ENCODE results near the gene NSF. TPM values are rescaled to one million over a fixed set of nuclear protein-coding genes. Genes with fewer than 3 reads are reported as not detected.
A peak's percentile ranks its signal among the peaks of the same experiment; 100 is the strongest.
"Not testable (repeated sequence)": the region's sequence is repeated elsewhere in the genome, so short reads cannot be mapped to it uniquely, and the experiment has no call there.

Gene NSF
- total RNA-seq, 2 experiments from 2014 or later, result 35.3 to 42.5 TPM

GRCh38 chr17:46641861-46642656, 51.6 kb downstream of the NSF start:
- H3K4me1 ChIP-seq (ENCODE audit: insufficient read depth, low read length, poor library complexity, severe bottlenecking); H2AFZ ChIP-seq (ENCODE audit: low read length); H4K20me1 ChIP-seq (ENCODE audit: insufficient read depth, low read length); H3K9me2 ChIP-seq (ENCODE audit: insufficient read depth, low read length); BruUV-seq (replicated peaks); H3K4me3 ChIP-seq (ENCODE audit: low read depth, low read length, poor library complexity, severe bottlenecking); CTCF ChIA-PET (ENCODE audit: unreplicated experiment); H3K4me2 ChIP-seq (ENCODE audit: low read length); intact Hi-C loops (cut with micrococcal nuclease; ENCODE audit: unreplicated experiment); H3K27ac ChIP-seq (ENCODE audit: low read depth, low read length, poor library complexity, severe bottlenecking); H3K9me3 ChIP-seq (ENCODE audit: low read length); POLR2A ChIA-PET; H3K36me3 ChIP-seq (ENCODE audit: insufficient read depth, low read length); H3K79me2 ChIP-seq (ENCODE audit: insufficient read depth, low read depth, low read length); DNase-seq (ENCODE audit: low spot score): not testable (repeated sequence)
- TF ChIP-seq CTCF (conservative IDR thresholded peaks at IDR 0.05; ENCODE audit: low read length), result peak; percentile 30; the same call in 1 of the 2 replicates

- H3K9me2 ChIP-seq (ENCODE audit: insufficient read depth, low read length); intact Hi-C loops (cut with micrococcal nuclease; ENCODE audit: unreplicated experiment): not testable (repeated sequence)
Observed at GRCh38 chr17:46647251-46647650, 56.8 kb downstream of the NSF start.

GRCh38 chr17:46647688-46648278, 57.3 kb downstream of the NSF start:
- H3K27ac ChIP-seq (ENCODE audit: low read depth, low read length, poor library complexity, severe bottlenecking); H3K4me2 ChIP-seq (ENCODE audit: low read length); H3K9me2 ChIP-seq (ENCODE audit: insufficient read depth, low read length); DNase-seq (ENCODE audit: low spot score); intact Hi-C loops (cut with micrococcal nuclease; ENCODE audit: unreplicated experiment); H3K4me1 ChIP-seq (ENCODE audit: insufficient read depth, low read length, poor library complexity, severe bottlenecking); H3K9me3 ChIP-seq (ENCODE audit: low read length); CTCF ChIA-PET (ENCODE audit: unreplicated experiment); H3K79me2 ChIP-seq (ENCODE audit: insufficient read depth, low read depth, low read length); H3K36me3 ChIP-seq (ENCODE audit: insufficient read depth, low read length); H4K20me1 ChIP-seq (ENCODE audit: insufficient read depth, low read length); POLR2A ChIA-PET; BruUV-seq (replicated peaks); H2AFZ ChIP-seq (ENCODE audit: low read length); H3K4me3 ChIP-seq (ENCODE audit: low read depth, low read length, poor library complexity, severe bottlenecking): not testable (repeated sequence)

More at GRCh38 chr17:46647251-46647650, 56.8 kb downstream of the NSF start:
- BruUV-seq (replicated peaks); CTCF ChIA-PET (ENCODE audit: unreplicated experiment); H3K79me2 ChIP-seq (ENCODE audit: insufficient read depth, low read depth, low read length); H3K4me2 ChIP-seq (ENCODE audit: low read length); H2AFZ ChIP-seq (ENCODE audit: low read length); POLR2A ChIA-PET; H4K20me1 ChIP-seq (ENCODE audit: insufficient read depth, low read length); H3K27ac ChIP-seq (ENCODE audit: low read depth, low read length, poor library complexity, severe bottlenecking); H3K9me3 ChIP-seq (ENCODE audit: low read length); H3K4me1 ChIP-seq (ENCODE audit: insufficient read depth, low read length, poor library complexity, severe bottlenecking); H3K4me3 ChIP-seq (ENCODE audit: low read depth, low read length, poor library complexity, severe bottlenecking); DNase-seq (ENCODE audit: low spot score); H3K36me3 ChIP-seq (ENCODE audit: insufficient read depth, low read length): not testable (repeated sequence)

GRCh38 chr17:46649246-46649645, 58.8 kb downstream of the NSF start:
- H4K20me1 ChIP-seq (ENCODE audit: insufficient read depth, low read length); H3K79me2 ChIP-seq (ENCODE audit: insufficient read depth, low read depth, low read length); H3K9me3 ChIP-seq (ENCODE audit: low read length); intact Hi-C loops (cut with micrococcal nuclease; ENCODE audit: unreplicated experiment); H3K4me3 ChIP-seq (ENCODE audit: low read depth, low read length, poor library complexity, severe bottlenecking); CTCF ChIA-PET (ENCODE audit: unreplicated experiment); H3K9me2 ChIP-seq (ENCODE audit: insufficient read depth, low read length); BruUV-seq (replicated peaks); DNase-seq (ENCODE audit: low spot score); H3K4me2 ChIP-seq (ENCODE audit: low read length); H3K36me3 ChIP-seq (ENCODE audit: insufficient read depth, low read length); POLR2A ChIA-PET; H3K4me1 ChIP-seq (ENCODE audit: insufficient read depth, low read length, poor library complexity, severe bottlenecking); H2AFZ ChIP-seq (ENCODE audit: low read length); H3K27ac ChIP-seq (ENCODE audit: low read depth, low read length, poor library complexity, severe bottlenecking): not testable (repeated sequence)

GRCh38 chr17:46652024-46652643, 61.7 kb downstream of the NSF start:
- CTCF ChIA-PET (ENCODE audit: unreplicated experiment); H3K79me2 ChIP-seq (ENCODE audit: insufficient read depth, low read depth, low read length); H3K4me3 ChIP-seq (ENCODE audit: low read depth, low read length, poor library complexity, severe bottlenecking); intact Hi-C loops (cut with micrococcal nuclease; ENCODE audit: unreplicated experiment); H3K36me3 ChIP-seq (ENCODE audit: insufficient read depth, low read length); BruUV-seq (replicated peaks); H4K20me1 ChIP-seq (ENCODE audit: insufficient read depth, low read length); DNase-seq (ENCODE audit: low spot score); POLR2A ChIA-PET; H3K4me1 ChIP-seq (ENCODE audit: insufficient read depth, low read length, poor library complexity, severe bottlenecking); H3K27ac ChIP-seq (ENCODE audit: low read depth, low read length, poor library complexity, severe bottlenecking); H2AFZ ChIP-seq (ENCODE audit: low read length); H3K4me2 ChIP-seq (ENCODE audit: low read length); H3K9me3 ChIP-seq (ENCODE audit: low read length); H3K9me2 ChIP-seq (ENCODE audit: insufficient read depth, low read length): not testable (repeated sequence)

GRCh38 chr17:46658235-46658634, 67.8 kb downstream of the NSF start:
- H3K4me3 ChIP-seq (ENCODE audit: low read depth, low read length, poor library complexity, severe bottlenecking); H3K9me3 ChIP-seq (ENCODE audit: low read length); H3K79me2 ChIP-seq (ENCODE audit: insufficient read depth, low read depth, low read length); H3K9me2 ChIP-seq (ENCODE audit: insufficient read depth, low read length); H3K27ac ChIP-seq (ENCODE audit: low read depth, low read length, poor library complexity, severe bottlenecking); DNase-seq (ENCODE audit: low spot score); POLR2A ChIA-PET; H3K4me2 ChIP-seq (ENCODE audit: low read length); H3K4me1 ChIP-seq (ENCODE audit: insufficient read depth, low read length, poor library complexity, severe bottlenecking); intact Hi-C loops (cut with micrococcal nuclease; ENCODE audit: unreplicated experiment); CTCF ChIA-PET (ENCODE audit: unreplicated experiment); H3K36me3 ChIP-seq (ENCODE audit: insufficient read depth, low read length); BruUV-seq (replicated peaks); H2AFZ ChIP-seq (ENCODE audit: low read length); H4K20me1 ChIP-seq (ENCODE audit: insufficient read depth, low read length): not testable (repeated sequence)
